Neural progenitor cell (in vitro differentiated cells): ENCODE results near the gene PEAK1.

ENCODE experiments used
- CTCF ChIP-seq: fragments of 200-600 bp; sonication (generic); IDR thresholded peaks from 2 replicates; pipeline ENCODE4 v1.5.1; 2017; ENCODE audit warnings: antibody characterized with exemption, mild to moderate bottlenecking
- EZH2 ChIP-seq: fragments of 200-600 bp; sonication (generic); IDR thresholded peaks from 2 replicates; pipeline ENCODE4 v1.6.1; 2017; ENCODE audit warnings: antibody characterized with exemption, mild to moderate bottlenecking, moderate library complexity
- EZH2phosphoT487 ChIP-seq: fragments of 200-600 bp; sonication (generic); IDR thresholded peaks from 2 replicates; pipeline ENCODE4 v1.6.1; 2017; ENCODE audit warnings: antibody characterized with exemption

GRCh38 chr15:77415450-77416147, 4.3 kb downstream of the PEAK1 start:
- TF ChIP-seq EZH2phosphoT487 (no peak), CTCF (no peak), EZH2 (no peak)
